Prostate gland (tissue), 2 donors: ENCODE results near the gene CLEC18C.
"Not testable (repeated sequence)": the region's sequence is repeated elsewhere in the genome, so short reads cannot be mapped to it uniquely, and the experiment has no call there.

Source experiments
- CTCF ChIP-seq, 4 experiments: fragments of 200-600 bp in 2 of 4; fragments of 450-650 bp in 2 of 4; sonication (generic) in 2 of 4; IDR thresholded peaks; 1 replicate in 3 of 4; 2 replicates in 1 of 4; pipeline ENCODE4 v1.5.1; 2016 to 2019; ENCODE audit warnings: antibody characterized with exemption in 4 of 4, mild to moderate bottlenecking in 2 of 4, moderate library complexity in 2 of 4
- POLR2A ChIP-seq: fragments of 450-650 bp; IDR thresholded peaks from one replicate; pipeline ENCODE4 v1.6.1; 2016; ENCODE audit warnings: antibody characterized with exemption, mild to moderate bottlenecking
- POLR2AphosphoS5 ChIP-seq: sonication (generic); formaldehyde crosslinking; IDR thresholded peaks from one replicate; pipeline ENCODE4 v1.6.1; 2017; ENCODE audit warnings: antibody characterized with exemption

- TF ChIP-seq CTCF (IDR thresholded peaks at IDR 0.05); POLR2A; POLR2AphosphoS5: not testable (repeated sequence)
These were observed 49.6 kb downstream of the CLEC18C start for GRCh38 chr16:70223216-70223615.
